ENCODE measurements around the gene NOLC1. TPM values are rescaled to one million over a fixed set of nuclear protein-coding genes. Genes with fewer than 3 reads are reported as not detected.

The NOLC1 gene
- total RNA-seq = 10 to 100 TPM; 38.6 to 90.6 (median 83.4) TPM

DNA sequence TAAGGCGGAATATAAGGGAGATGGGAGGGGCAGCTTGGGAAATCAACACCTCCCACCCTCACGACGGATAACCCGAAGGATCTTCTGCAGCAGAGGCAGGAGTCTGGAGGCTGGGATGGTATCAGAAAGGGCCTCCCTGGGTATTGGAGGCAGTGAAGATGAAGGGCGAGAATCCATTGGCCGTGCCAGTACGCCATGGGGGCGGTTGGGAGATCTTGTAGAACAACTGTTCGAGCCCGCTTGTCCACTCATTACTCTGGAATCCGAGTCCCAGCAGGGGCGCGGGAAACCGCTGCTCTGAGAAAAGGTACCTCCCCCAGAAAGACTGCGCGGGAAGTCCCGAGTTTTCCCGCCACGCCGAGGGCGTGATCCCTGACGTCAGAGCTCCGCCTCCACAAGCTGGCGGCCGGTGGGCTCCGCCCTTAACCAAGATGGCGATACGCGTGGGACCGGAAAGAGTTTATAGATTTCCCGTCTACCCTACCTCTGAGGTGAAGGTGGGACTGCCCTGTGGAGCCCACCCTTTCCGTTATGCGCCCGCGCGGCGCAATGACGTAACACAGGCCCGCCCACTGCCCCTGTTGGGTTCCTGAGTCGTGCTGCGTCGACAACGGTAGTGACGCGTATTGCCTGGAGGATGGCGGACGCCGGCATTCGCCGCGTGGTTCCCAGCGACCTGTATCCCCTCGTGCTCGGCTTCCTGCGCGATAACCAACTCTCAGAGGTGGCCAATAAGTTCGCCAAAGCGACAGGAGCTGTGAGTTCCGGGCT, at the start of gene NOLC1:
NOLC1 (plus strand) TSS at position 616 of the 771 bp plus-strand sequence; CDS start at position 638, 22 bp downstream.
- H3K4me1 ChIP-seq = peaks cover 8 to 41% (median 17%) of the 10 kb centered on the region in 3 donors

DNA sequence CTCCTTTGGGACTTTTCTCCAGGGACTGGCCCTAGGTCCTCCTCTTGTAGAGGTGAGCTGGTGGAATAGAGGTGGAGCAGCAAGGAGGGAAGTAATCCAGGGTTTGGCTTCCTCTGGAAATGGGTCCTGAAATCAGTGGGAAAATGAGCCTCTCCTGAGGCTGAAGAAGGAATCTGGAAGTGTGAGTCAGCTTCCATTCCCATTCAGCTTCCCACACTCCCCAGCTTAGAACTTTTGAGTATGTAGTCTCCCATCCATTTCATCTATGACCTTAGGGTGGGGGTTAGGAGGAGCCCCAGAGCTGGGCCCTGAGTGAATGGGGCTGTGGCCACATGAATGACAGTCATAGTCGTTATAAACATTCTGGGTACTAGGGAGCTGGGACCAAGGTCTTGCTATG, 49.8 kb upstream of the NOLC1 start:
- Histone ChIP-seq H3K27me3 (no peaks in the 10 kb centered on the region), H3K4me1 (no peaks in the 10 kb centered on the region), H3K4me3 (no peak overlapping the region), H3K27ac (no peak overlapping the region), H3K36me3 (peaks cover 0 to 50% (median 5%) of the 10 kb centered on the region in 3 donors), H3K9me3 (no peaks in the 10 kb centered on the region)
- TF ChIP-seq POLR2A (IDR thresholded peaks at IDR 0.05) = no peak
- WGBS, 2 donors = no CpG with 5 or more reads among the region's 1 CpG
- no peak for DNase-seq
- intact Hi-C loops (cut with DNase I) = no loop called here

More for the DNA sequence above, at the start of gene NOLC1:
- intact Hi-C loops (cut with DNase I) = no loop called here
- Histone ChIP-seq H3K9me3 (no peaks in the 10 kb centered on the region), H3K36me3 (peaks cover 7 to 68% (median 23%) of the 10 kb centered on the region in 3 donors), H3K27ac (peak within 1 kb of the TSS; percentile 84 to 96 (median 88)), H3K4me3 (peak within 1 kb of the TSS; percentile 71 to 92 (median 73)), H3K27me3 (no peaks in the 10 kb centered on the region)
- WGBS, 2 donors = 8 to 12% methylated on average over 11 to 22 of the region's 59 CpGs
- TF ChIP-seq, protein P1, sequence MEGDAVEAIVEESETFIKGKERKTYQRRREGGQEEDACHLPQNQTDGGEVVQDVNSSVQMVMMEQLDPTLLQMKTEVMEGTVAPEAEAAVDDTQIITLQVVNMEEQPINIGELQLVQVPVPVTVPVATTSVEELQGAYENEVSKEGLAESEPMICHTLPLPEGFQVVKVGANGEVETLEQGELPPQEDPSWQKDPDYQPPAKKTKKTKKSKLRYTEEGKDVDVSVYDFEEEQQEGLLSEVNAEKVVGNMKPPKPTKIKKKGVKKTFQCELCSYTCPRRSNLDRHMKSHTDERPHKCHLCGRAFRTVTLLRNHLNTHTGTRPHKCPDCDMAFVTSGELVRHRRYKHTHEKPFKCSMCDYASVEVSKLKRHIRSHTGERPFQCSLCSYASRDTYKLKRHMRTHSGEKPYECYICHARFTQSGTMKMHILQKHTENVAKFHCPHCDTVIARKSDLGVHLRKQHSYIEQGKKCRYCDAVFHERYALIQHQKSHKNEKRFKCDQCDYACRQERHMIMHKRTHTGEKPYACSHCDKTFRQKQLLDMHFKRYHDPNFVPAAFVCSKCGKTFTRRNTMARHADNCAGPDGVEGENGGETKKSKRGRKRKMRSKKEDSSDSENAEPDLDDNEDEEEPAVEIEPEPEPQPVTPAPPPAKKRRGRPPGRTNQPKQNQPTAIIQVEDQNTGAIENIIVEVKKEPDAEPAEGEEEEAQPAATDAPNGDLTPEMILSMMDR (IDR thresholded peaks at IDR 0.05) = peak in 1 of 6 experiments; percentile 20
- TF ChIP-seq POLR2A (IDR thresholded peaks at IDR 0.05) = peak in 2 of 4 donors; percentile 66 to 73
- peak; percentile 92 for DNase-seq

DNA sequence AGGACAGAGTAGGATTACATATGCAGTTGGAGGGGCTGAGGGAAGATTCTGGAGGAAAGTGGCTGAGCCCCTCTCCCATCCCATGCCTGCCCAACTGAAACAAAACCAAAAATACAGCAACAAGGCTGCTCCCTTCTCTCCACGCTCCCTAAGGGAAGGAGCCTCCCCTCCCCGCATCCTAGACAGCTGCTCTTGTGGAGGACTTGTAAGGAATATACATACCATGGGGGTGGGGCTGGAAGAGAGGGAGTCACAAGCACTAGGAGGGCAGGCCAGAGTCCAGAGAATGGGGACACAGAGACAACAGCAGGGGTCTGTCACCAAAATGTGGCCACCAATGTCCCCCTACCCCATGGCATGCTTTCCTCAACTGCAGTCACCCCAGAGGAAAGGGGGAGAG, 45.2 kb upstream of the NOLC1 start:
- H3K27me3 ChIP-seq = no peaks in the 10 kb centered on the region
- no peak for DNase-seq
- peaks cover 34 to 66% (median 51%) of the 10 kb centered on the region in 3 donors for H3K36me3 ChIP-seq
- H3K9me3 ChIP-seq = no peaks in the 10 kb centered on the region
- TF ChIP-seq, protein P1 (IDR thresholded peaks at IDR 0.05) = no peak
- TF ChIP-seq POLR2A (IDR thresholded peaks at IDR 0.05) = no peak
- H3K4me1 ChIP-seq = peaks cover under 1 to 20% (median 7%) of the 10 kb centered on the region in 3 donors
- no peak overlapping the region for H3K27ac ChIP-seq
- intact Hi-C loops (cut with DNase I) = no loop called here
- 80 to 90% methylated on average over 1 to 2 of the region's 2 CpGs for WGBS, 2 donors
- no peak overlapping the region for H3K4me3 ChIP-seq

DNA sequence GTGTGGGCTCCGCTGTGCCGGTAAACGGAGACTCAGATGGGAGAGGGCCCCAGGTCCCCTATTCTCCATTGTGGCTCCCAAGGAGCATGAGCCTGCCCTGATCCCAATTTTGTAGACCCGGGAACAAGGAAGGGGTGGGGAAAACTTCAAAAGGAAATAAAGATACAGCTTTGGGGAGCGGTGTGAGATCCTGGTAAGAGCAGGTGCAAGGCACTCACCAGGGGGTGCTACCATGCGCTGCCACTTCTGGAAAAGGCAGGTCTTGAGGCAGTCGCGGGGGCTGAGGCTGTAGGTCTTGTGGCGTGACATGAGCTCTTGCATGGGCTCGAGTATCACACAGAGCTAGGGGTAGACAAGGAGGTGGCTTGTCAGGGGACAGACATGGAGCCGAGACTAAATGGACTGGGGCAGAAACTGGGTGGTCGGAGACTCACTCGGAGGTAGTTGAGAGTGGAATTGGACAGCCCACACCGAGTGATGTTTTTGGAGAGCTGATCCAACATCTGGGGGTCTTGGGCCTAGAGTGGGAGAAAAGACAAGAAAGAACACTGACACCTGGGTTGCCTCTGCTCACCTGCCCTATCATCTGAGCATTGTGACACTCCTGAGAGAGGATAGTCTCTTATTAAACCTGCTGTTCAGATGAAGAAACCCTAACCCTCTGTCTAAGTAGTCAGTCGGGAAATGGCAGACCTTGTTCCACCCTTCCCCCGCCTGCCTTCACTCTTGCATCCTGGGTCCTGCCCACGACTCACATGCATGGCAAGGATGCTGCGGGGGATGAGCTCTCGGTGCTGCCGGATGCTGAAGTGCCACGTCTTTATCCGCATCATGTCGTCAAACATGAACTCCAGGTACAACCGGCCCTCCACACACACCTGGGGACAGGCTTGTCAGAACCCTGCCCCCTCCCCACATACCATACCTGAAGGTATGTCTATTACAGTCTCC, 42.7 kb upstream of the NOLC1 start:
- Histone ChIP-seq H3K4me1 (peaks cover 21 to 44% (median 30%) of the 10 kb centered on the region in 3 donors), H3K27me3 (no peaks in the 10 kb centered on the region), H3K4me3 (no peak overlapping the region), H3K36me3 (peaks cover 34 to 62% (median 51%) of the 10 kb centered on the region in 3 donors), H3K9me3 (no peaks in the 10 kb centered on the region), H3K27ac (no peak overlapping the region)
- 85 to 86% methylated on average over 18 of the region's 24 CpGs for WGBS, 2 donors
- no peak for DNase-seq
- TF ChIP-seq, protein P1 (IDR thresholded peaks at IDR 0.05) = no peak
- no peak for TF ChIP-seq POLR2A (IDR thresholded peaks at IDR 0.05)
- intact Hi-C loops (cut with DNase I) = no loop called here

DNA sequence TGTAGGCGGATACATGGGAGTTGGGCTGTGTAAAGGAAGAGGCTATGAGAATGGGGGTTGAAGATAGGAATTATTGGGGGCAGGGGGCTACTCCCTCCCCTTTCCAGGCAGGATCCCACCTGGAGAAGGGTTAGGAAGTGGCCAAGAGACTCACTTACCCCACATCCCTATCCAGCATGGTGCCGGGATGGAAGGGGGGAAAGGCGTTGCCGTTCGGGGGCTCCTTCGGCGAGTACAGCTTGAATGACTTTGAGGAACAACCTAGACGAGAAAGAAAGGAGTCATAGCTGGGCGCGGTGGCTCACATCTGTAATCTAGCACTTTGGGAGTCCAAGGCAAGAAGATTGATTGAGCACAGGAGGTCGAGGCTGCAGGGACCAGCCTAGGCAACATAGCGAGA, 40.9 kb upstream of the NOLC1 start:
- Histone ChIP-seq H3K27me3 (no peaks in the 10 kb centered on the region), H3K9me3 (no peaks in the 10 kb centered on the region), H3K4me3 (no peak overlapping the region), H3K4me1 (peaks cover 35 to 62% (median 44%) of the 10 kb centered on the region in 3 donors), H3K27ac (no peak overlapping the region), H3K36me3 (peaks cover 34 to 56% (median 51%) of the 10 kb centered on the region in 3 donors)
- 88 to 93% methylated on average over 10 to 11 of the region's 12 CpGs for WGBS, 2 donors
- TF ChIP-seq, protein P1 (IDR thresholded peaks at IDR 0.05) = no peak
- TF ChIP-seq POLR2A (IDR thresholded peaks at IDR 0.05) = no peak
- no peak for DNase-seq
- intact Hi-C loops (cut with DNase I) = no loop called here
